Transverse colon (tissue), 4 donors: ENCODE results near the gene YTHDF1. TPM values are rescaled to one million over a fixed set of nuclear protein-coding genes. Genes with fewer than 3 reads are reported as not detected.

Source experiments
- DNase-seq: peaks from one replicate; pipeline ENCODE4 v3.0.0-alpha.2; 2019
- H3K27ac ChIP-seq, 4 donors: fragments of 200-600 bp; sonication (generic); 2 replicates each; pipeline ENCODE4 v1.5.1; 2016 to 2018; ENCODE audit warnings: inconsistent platforms in 4 of 4
- H3K27me3 ChIP-seq: fragments of 200-600 bp; sonication (generic); 2 replicates; pipeline ENCODE4 v1.5.1; 2017; ENCODE audit warnings: inconsistent platforms
- H3K36me3 ChIP-seq, 4 donors: fragments of 200-600 bp; sonication (generic); 2 replicates each; pipeline ENCODE4 v1.5.1; 2017 to 2019; ENCODE audit warnings: inconsistent platforms in 4 of 4
- H3K4me1 ChIP-seq, 4 donors: fragments of 200-600 bp; sonication (generic); 2 replicates each; pipeline ENCODE4 v1.5.1; 2017 to 2020; ENCODE audit warnings: inconsistent platforms in 4 of 4
- H3K4me3 ChIP-seq, 4 donors: fragments of 200-600 bp; sonication (generic); 1 replicate in 1 of 4; 2 replicates in 3 of 4; pipeline versions ENCODE4 v1.5.1 to v1.6.1; 2017 to 2019; ENCODE audit warnings: inconsistent platforms in 4 of 4
- H3K9me3 ChIP-seq, 2 donors: fragments of 200-600 bp; sonication (generic); 2 replicates each; pipeline ENCODE4 v1.5.1; 2017 to 2019; ENCODE audit warnings: inconsistent platforms in 2 of 2
- EP300 ChIP-seq: sonication (generic); formaldehyde crosslinking; IDR thresholded peaks from one replicate; pipeline ENCODE4 v1.6.1; 2017; ENCODE audit warnings: antibody characterized with exemption, low read depth
- POLR2A ChIP-seq: fragments of 450-650 bp; IDR thresholded peaks from one replicate; pipeline ENCODE4 v1.6.1; 2016; ENCODE audit warnings: antibody characterized with exemption, mild to moderate bottlenecking, moderate library complexity
- POLR2AphosphoS5 ChIP-seq, 3 donors: sonication (generic); formaldehyde crosslinking; IDR thresholded peaks; one replicate each; pipeline ENCODE4 v1.6.1; 2016; ENCODE audit warnings: antibody characterized with exemption in 3 of 3
- WGBS, 2 donors: methylation state at CpG; one replicate each; pipeline ENCODE4 v1.1.5; 2018; ENCODE audit warnings: low coverage in 1 of 2; 5-methylcytosine and 5-hydroxymethylcytosine counted together
- in situ Hi-C, 4 donors: fragments of 200-750 bp; cut with MboI; loops; one replicate each; pipeline versions ENCODE4 v1.15.0 to v1.15.1; 2017; ENCODE audit warnings: low sequenced_read_pairs in 3 of 4, low pct_ligation_motif_present in 1 of 4, low pct_unique_long_range_greater_than_20kb in 1 of 4
- intact Hi-C: fragments of 100-400 bp; cut with DNase I; formaldehyde crosslinking; loops from one replicate; pipeline ENCODE4 v1.15.1; 2023; ENCODE audit warnings: low total_unique reads
- total RNA-seq, 4 donors: library from RNA; depleted of rRNA; stranded (reverse); fragments of >200 nt; gene quantifications; one replicate each; pipeline ENCODE4 v1.1.0, GENCODE V29; 2016
- TF ChIP-seq, protein P1 (sequence below), 5 experiments: fragments of 200-600 bp in 3 of 5; fragments of 450-650 bp in 2 of 5; sonication (generic) in 3 of 5; IDR thresholded peaks; 1 replicate in 2 of 5; 2 replicates in 3 of 5; pipeline ENCODE4 v1.5.1; 2016 to 2017; ENCODE audit warnings: antibody characterized with exemption in 5 of 5, inconsistent platforms in 3 of 5, mild to moderate bottlenecking in 2 of 5, moderate library complexity in 1 of 5

YTHDF1 gene
- total RNA-seq, 4 donors from 2014 or later, result 29.4 to 35.2 (median 32.9) TPM

DNA sequence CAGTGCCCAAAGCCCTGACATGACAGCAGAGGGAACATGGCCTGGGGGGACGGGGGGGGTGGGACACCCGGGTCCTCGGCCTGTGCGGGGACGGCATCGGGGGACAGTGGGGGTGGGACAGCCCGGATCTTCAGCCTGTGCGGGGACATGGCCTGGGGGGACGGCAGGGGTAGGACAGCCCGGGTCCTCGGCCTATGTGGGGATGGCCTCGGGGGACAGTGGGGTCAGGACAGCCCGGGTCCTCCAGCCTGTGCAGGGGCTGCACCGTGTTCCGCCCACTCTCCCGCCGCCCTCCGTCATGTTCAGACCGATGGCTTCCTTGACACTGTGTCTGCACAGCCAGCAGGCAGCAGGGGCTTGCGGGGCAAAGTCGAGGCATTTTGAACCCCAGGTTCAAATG lies 26.8 kb upstream of the YTHDF1 start:
- intact Hi-C loops, result no loop called here

DNA sequence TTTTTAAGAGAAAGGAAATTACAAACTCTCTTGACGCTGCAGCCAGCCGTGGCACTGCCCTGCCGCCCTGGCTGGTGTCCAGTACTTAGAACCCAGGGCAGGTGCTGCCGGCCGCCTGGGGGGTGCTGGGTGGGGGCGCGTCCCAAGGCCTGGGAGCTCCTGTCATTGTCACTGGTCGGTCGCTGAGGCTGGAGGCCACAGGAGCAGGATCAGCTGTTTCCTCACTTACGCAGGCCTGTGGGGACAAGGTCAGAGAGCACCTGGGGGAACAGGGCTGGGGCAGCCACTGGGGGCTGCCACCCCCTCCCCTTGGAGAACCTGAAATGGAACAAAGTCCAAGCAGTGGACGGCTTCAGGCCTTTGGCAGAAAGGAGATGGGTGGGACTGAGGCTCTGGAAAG lies 25.3 kb upstream of the YTHDF1 start:
- TF ChIP-seq, protein P1, sequence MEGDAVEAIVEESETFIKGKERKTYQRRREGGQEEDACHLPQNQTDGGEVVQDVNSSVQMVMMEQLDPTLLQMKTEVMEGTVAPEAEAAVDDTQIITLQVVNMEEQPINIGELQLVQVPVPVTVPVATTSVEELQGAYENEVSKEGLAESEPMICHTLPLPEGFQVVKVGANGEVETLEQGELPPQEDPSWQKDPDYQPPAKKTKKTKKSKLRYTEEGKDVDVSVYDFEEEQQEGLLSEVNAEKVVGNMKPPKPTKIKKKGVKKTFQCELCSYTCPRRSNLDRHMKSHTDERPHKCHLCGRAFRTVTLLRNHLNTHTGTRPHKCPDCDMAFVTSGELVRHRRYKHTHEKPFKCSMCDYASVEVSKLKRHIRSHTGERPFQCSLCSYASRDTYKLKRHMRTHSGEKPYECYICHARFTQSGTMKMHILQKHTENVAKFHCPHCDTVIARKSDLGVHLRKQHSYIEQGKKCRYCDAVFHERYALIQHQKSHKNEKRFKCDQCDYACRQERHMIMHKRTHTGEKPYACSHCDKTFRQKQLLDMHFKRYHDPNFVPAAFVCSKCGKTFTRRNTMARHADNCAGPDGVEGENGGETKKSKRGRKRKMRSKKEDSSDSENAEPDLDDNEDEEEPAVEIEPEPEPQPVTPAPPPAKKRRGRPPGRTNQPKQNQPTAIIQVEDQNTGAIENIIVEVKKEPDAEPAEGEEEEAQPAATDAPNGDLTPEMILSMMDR (IDR thresholded peaks at IDR 0.05), result no peak
- intact Hi-C loops, result no loop called here
- H3K36me3 ChIP-seq, result no peaks in the 10 kb centered on the region
- in situ Hi-C loops, result no loop called here
- H3K9me3 ChIP-seq, result no peaks in the 10 kb centered on the region
- no peak overlapping the region for H3K27ac ChIP-seq
- DNase-seq, result no peak
- H3K4me3 ChIP-seq, result no peak overlapping the region
- H3K4me1 ChIP-seq, result no peaks in the 10 kb centered on the region
- peaks cover 5% of the 10 kb centered on the region for H3K27me3 ChIP-seq
- WGBS, 2 donors, result 30% methylated on average over 11 of the region's 11 CpGs; no CpG with 5 or more reads in 1 of the 2 donors

More for the DNA sequence above, 26.8 kb upstream of the YTHDF1 start:
- peaks cover 19% of the 10 kb centered on the region for H3K27me3 ChIP-seq
- H3K27ac ChIP-seq, result no peak overlapping the region
- WGBS, 2 donors, result 86% methylated on average over 21 of the region's 21 CpGs; no CpG with 5 or more reads in 1 of the 2 donors
- TF ChIP-seq POLR2AphosphoS5 (IDR thresholded peaks at IDR 0.05), result no peak
- no peak for TF ChIP-seq EP300
- TF ChIP-seq, protein P1 (IDR thresholded peaks at IDR 0.05), result no peak
- TF ChIP-seq POLR2A, result no peak
- no peaks in the 10 kb centered on the region for H3K4me1 ChIP-seq
- in situ Hi-C loops, result no loop called here
- no peak for DNase-seq
- no peaks in the 10 kb centered on the region for H3K9me3 ChIP-seq
- no peaks in the 10 kb centered on the region for H3K36me3 ChIP-seq
- no peak overlapping the region for H3K4me3 ChIP-seq

DNA sequence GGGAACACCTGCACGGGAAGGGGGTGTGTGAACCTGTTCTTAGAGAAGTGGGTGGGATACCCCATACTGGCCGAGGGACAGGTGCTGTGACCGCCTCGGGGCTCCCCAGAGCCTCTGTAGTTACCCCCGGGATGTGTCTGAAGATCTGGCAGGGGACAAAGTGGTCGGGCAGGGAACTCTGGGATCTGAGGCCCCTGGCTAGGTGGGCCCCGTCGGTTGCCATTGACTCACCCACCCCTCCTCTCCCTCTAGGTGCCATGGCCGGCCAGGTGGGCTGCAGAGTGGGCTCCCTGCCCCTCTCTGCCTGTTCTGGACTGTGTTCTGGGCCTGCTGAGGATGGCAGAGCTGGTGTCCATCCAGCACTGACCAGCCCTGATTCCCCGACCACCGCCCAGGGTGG lies 24.1 kb upstream of the YTHDF1 start:
- no peak overlapping the region for H3K4me3 ChIP-seq
- no peak for TF ChIP-seq POLR2AphosphoS5 (IDR thresholded peaks at IDR 0.05)
- no peak for TF ChIP-seq POLR2A
- TF ChIP-seq, protein P1 (IDR thresholded peaks at IDR 0.05), result no peak
- TF ChIP-seq EP300, result no peak
- intact Hi-C loops, result no loop called here

DNA sequence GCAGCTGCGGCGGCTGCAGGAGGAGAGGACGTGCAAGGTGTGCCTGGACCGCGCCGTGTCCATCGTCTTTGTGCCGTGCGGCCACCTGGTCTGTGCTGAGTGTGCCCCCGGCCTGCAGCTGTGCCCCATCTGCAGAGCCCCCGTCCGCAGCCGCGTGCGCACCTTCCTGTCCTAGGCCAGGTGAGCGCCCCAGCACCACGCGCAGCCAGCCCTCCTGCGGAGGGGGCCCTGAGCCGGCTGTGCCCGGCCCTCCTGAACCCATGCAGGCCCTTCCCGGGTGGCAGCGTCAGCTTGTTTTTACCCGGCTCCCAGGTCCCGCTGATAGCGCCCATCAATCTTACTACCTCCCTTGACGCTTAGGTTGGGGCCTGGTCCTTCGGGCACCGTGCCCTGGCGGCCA lies 23.5 kb upstream of the YTHDF1 start:
- no peak for DNase-seq
- H3K4me3 ChIP-seq, result no peak overlapping the region
- H3K4me1 ChIP-seq, result no peaks in the 10 kb centered on the region
- intact Hi-C loops, result no loop called here
- H3K27me3 ChIP-seq, result peaks cover 14% of the 10 kb centered on the region
- no peaks in the 10 kb centered on the region for H3K36me3 ChIP-seq
- no peak overlapping the region for H3K27ac ChIP-seq
- in situ Hi-C loops, result no loop called here
- whole genome bisulfite sequencing, 2 donors, result 90% methylated on average over 30 of the region's 30 CpGs; no CpG with 5 or more reads in 1 of the 2 donors
- TF ChIP-seq POLR2AphosphoS5 (IDR thresholded peaks at IDR 0.05) (no peak), POLR2A (no peak), EP300 (no peak)
- TF ChIP-seq, protein P1 (IDR thresholded peaks at IDR 0.05), result no peak
- H3K9me3 ChIP-seq, result no peaks in the 10 kb centered on the region

More for the DNA sequence above, 24.1 kb upstream of the YTHDF1 start:
- Histone ChIP-seq H3K4me1 (no peaks in the 10 kb centered on the region), H3K27ac (no peak overlapping the region), H3K36me3 (no peaks in the 10 kb centered on the region), H3K27me3 (peaks cover 9% of the 10 kb centered on the region), H3K9me3 (no peaks in the 10 kb centered on the region)
- DNase-seq, result no peak
- 78% methylated on average over 10 of the region's 11 CpGs; no CpG with 5 or more reads in 1 of the 2 donors for WGBS, 2 donors
- in situ Hi-C loops, result no loop called here
